OCI-LY3 (cell line): ENCODE results near the gene CHN1.

ENCODE experiments used
- H2AFZ ChIP-seq: fragments of 200-600, 300-600 bp; shearing (Covaris generic); 2 replicates; pipeline ENCODE4 v1.6.0; 2014; ENCODE audit warnings: antibody characterized with exemption, low read depth, low read length
- H3K27ac ChIP-seq: fragments of 200-600, 300-600 bp; sonication (generic); 2 replicates; pipeline ENCODE4 v1.5.1; 2014; ENCODE audit warnings: mild to moderate bottlenecking, low read length, moderate library complexity, mixed read lengths
- H3K27me3 ChIP-seq: fragments of 200-600, 300-600 bp; sonication (generic); 2 replicates; pipeline ENCODE4 v1.6.1; 2014; ENCODE audit warnings: low read depth, low read length, mixed read lengths
- H3K36me3 ChIP-seq: fragments of 200-600, 300-600 bp; sonication (generic); replicated peaks from 2 replicates; pipeline ENCODE3; 2014; ENCODE audit warnings: low read depth, low read length, mixed read lengths
- H3K4me1 ChIP-seq: fragments of 300-600, 200-600 bp; sonication (generic); 2 replicates; pipeline ENCODE4 v1.6.1; 2014; ENCODE audit warnings: low read length, mixed read lengths
- H3K4me2 ChIP-seq: fragments of 200-600, 300-600 bp; sonication (generic); 2 replicates; pipeline ENCODE4 v1.6.1; 2014; ENCODE audit warnings: low read length, mixed read lengths
- H3K4me3 ChIP-seq: fragments of 300-600, 200-600 bp; sonication (generic); 2 replicates; pipeline ENCODE4 v1.5.1; 2014; ENCODE audit warnings: antibody characterized with exemption, mild to moderate bottlenecking, low read length, moderate library complexity
- H3K79me2 ChIP-seq: fragments of 300-600, 200-600 bp; shearing (Covaris generic); 2 replicates; pipeline ENCODE4 v1.6.1; 2014; ENCODE audit warnings: mild to moderate bottlenecking, low read length, mixed read lengths
- H3K9ac ChIP-seq: fragments of 300-600, 200-600 bp; shearing (Covaris generic); 2 replicates; pipeline ENCODE4 v1.6.0; 2014; ENCODE audit warnings: mild to moderate bottlenecking, low read length, moderate library complexity
- H3K9me3 ChIP-seq: fragments of 200-600, 300-600 bp; shearing (Covaris generic); 2 replicates; pipeline ENCODE4 v1.6.1; 2014; ENCODE audit warnings: low read length, mixed read lengths; ENCODE audit not compliant: insufficient read depth
- H4K20me1 ChIP-seq: fragments of 200-600, 300-600 bp; sonication (generic); 2 replicates; pipeline ENCODE4 v1.6.1; 2016; ENCODE audit warnings: low read length, mixed read lengths; ENCODE audit not compliant: insufficient read depth
- EZH2phosphoT487 ChIP-seq: fragments of 200-600 bp; shearing (Covaris generic); IDR thresholded peaks from 2 replicates; pipeline ENCODE4 v1.6.1; 2018; ENCODE audit warnings: antibody characterized with exemption, mixed run types, low read depth
- TF ChIP-seq, protein P1 (sequence below): fragments of 200-600, 300-600 bp; sonication (generic); IDR thresholded peaks from 2 replicates; pipeline ENCODE4 v1.5.1; 2014; ENCODE audit warnings: antibody characterized with exemption, low read length, low read depth

The CHN1 gene

DNA sequence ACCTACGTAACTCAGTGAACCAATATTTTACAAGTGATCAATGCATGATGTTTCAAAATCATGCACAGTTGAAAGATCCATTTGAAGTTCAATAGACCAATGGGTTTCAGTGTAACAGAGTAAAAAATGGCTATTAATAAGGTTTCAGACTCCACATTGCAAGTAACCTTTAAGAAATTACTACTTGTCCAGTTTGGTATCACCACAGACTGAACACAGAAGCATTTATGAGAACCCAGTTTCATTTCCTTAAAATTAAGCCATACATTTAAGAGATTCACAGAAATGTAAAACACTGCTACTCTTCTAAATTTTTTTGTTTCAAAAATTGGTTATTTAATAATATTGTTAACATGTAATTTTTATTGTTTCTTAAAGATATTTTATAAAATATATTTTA is 142.0 kb downstream of the CHN1 start:
- no peak overlapping the region for H3K9ac ChIP-seq
- H2AFZ ChIP-seq, result no peak overlapping the region
- no peak overlapping the region for H3K27ac ChIP-seq
- H3K27me3 ChIP-seq, result no peaks in the 10 kb centered on the region
- H3K79me2 ChIP-seq, result no peaks in the 10 kb centered on the region
- no peaks in the 10 kb centered on the region; the same call in 1 of the 2 replicates for H3K4me1 ChIP-seq
- H4K20me1 ChIP-seq, result no peaks in the 10 kb centered on the region
- H3K36me3 ChIP-seq, result no peaks in the 10 kb centered on the region
- no peak overlapping the region for H3K4me2 ChIP-seq
- TF ChIP-seq, protein P1, sequence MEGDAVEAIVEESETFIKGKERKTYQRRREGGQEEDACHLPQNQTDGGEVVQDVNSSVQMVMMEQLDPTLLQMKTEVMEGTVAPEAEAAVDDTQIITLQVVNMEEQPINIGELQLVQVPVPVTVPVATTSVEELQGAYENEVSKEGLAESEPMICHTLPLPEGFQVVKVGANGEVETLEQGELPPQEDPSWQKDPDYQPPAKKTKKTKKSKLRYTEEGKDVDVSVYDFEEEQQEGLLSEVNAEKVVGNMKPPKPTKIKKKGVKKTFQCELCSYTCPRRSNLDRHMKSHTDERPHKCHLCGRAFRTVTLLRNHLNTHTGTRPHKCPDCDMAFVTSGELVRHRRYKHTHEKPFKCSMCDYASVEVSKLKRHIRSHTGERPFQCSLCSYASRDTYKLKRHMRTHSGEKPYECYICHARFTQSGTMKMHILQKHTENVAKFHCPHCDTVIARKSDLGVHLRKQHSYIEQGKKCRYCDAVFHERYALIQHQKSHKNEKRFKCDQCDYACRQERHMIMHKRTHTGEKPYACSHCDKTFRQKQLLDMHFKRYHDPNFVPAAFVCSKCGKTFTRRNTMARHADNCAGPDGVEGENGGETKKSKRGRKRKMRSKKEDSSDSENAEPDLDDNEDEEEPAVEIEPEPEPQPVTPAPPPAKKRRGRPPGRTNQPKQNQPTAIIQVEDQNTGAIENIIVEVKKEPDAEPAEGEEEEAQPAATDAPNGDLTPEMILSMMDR, result no peak
- TF ChIP-seq EZH2phosphoT487, result no peak
- H3K9me3 ChIP-seq, result no peaks in the 10 kb centered on the region
- no peak overlapping the region for H3K4me3 ChIP-seq

DNA sequence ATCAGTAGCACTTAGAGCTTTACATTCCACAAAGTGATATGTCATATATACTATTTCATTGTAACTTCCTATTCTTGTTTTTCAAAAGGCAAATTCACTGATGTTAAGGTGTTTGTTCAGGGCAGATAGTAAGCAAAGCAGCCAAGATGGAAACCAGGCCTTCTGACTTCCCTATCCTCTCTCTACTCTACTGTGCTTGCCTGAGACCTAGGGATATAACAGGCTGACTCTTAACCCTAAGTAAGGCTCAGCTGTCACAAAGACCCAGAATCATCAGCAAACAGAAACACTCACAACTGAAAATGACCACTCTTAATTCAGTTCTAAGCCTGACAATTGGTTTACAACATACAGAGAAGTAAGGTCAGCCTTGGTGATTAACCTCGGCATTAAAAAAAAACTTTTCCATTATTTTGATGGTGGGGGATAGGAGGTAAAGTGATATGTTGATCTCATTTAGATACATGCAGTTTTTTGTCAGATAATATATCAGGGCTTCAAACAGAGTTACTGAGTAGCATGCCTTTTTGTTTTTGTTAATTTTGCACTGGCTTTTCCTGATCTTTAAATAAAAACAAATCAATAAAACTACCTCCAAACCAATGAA is 145.5 kb downstream of the CHN1 start:
- H3K27ac ChIP-seq, result no peak overlapping the region
- H3K4me3 ChIP-seq, result no peak overlapping the region
- no peaks in the 10 kb centered on the region for H3K79me2 ChIP-seq
- H3K4me2 ChIP-seq, result no peak overlapping the region
- TF ChIP-seq, protein P1, result no peak
- TF ChIP-seq EZH2phosphoT487, result no peak
- H3K9ac ChIP-seq, result no peak overlapping the region
- H3K36me3 ChIP-seq, result no peaks in the 10 kb centered on the region
- H2AFZ ChIP-seq, result no peak overlapping the region
- H4K20me1 ChIP-seq, result no peaks in the 10 kb centered on the region
- H3K9me3 ChIP-seq, result no peaks in the 10 kb centered on the region
- H3K4me1 ChIP-seq, result no peaks in the 10 kb centered on the region; the same call in 1 of the 2 replicates
- H3K27me3 ChIP-seq, result no peaks in the 10 kb centered on the region

DNA sequence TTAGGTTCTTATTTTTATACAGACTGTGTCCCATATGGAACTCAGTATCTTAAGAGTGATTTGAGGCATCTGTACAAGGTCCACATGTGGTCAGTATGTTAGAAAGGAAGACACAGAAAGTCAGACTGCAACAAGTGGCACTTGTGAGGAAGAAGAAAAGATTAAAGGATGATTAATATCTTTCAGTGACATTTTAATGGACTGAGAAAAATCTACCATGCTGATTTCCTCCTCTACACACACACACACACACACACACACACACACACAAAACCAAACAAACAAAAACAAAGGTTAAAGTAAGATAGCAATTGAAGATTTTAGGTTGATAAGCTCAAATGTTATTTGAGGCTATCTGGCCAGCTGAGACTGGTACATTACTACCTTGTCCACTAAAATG is 146.4 kb downstream of the CHN1 start:
- no peaks in the 10 kb centered on the region; the same call in 1 of the 2 replicates for H3K4me1 ChIP-seq
- TF ChIP-seq EZH2phosphoT487, result no peak
- TF ChIP-seq, protein P1, result no peak
- H3K27ac ChIP-seq, result no peak overlapping the region
- H3K4me3 ChIP-seq, result no peak overlapping the region
- H3K4me2 ChIP-seq, result no peak overlapping the region
- no peaks in the 10 kb centered on the region for H4K20me1 ChIP-seq
- no peaks in the 10 kb centered on the region for H3K27me3 ChIP-seq
- H3K9ac ChIP-seq, result no peak overlapping the region
- no peaks in the 10 kb centered on the region for H3K9me3 ChIP-seq
- no peak overlapping the region for H2AFZ ChIP-seq
- H3K79me2 ChIP-seq, result no peaks in the 10 kb centered on the region
- H3K36me3 ChIP-seq, result no peaks in the 10 kb centered on the region

DNA sequence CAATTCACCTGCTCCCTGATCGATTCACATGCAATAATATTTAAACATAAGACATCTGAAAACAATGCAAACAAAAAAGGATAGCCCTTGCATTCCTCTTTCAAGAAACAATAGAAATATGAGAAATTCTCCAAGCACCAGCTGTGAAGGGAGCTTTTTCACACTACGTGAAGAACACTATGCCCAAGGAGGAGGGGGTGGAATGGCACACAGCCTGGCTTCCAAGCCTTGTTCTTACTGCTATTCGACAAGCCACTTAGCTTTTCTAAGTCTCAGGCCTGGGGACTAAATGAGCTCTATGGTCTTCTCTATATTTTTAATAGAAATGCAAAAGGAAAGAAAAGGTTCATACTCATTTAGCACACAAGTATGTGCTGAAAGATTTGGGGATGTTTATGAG is 148.7 kb downstream of the CHN1 start:
- H3K4me3 ChIP-seq, result no peak overlapping the region
- no peaks in the 10 kb centered on the region for H4K20me1 ChIP-seq
- H2AFZ ChIP-seq, result no peak overlapping the region
- TF ChIP-seq EZH2phosphoT487, result no peak
- TF ChIP-seq, protein P1, result no peak
- no peaks in the 10 kb centered on the region for H3K36me3 ChIP-seq
- no peak overlapping the region for H3K27ac ChIP-seq
- no peaks in the 10 kb centered on the region for H3K4me1 ChIP-seq
- no peaks in the 10 kb centered on the region for H3K27me3 ChIP-seq
- no peak overlapping the region for H3K9ac ChIP-seq
- no peaks in the 10 kb centered on the region for H3K9me3 ChIP-seq
- H3K79me2 ChIP-seq, result no peaks in the 10 kb centered on the region
- H3K4me2 ChIP-seq, result no peak overlapping the region
